GM11168 (cell line): ENCODE results near the gene KRTAP9-2.
"Not testable (repeated sequence)": the region's sequence is repeated elsewhere in the genome, so short reads cannot be mapped to it uniquely, and the experiment has no call there.

Source experiments
- in situ Hi-C: fragments of 300-500 bp; cut with MboI; formaldehyde crosslinking; loops from one replicate; pipeline ENCODE4 v1.12.0; 2022; ENCODE audit warnings: low sequenced_read_pairs; ENCODE audit not compliant: unreplicated experiment

KRTAP9-2 gene

GRCh38 chr17:41232399-41233105 lies 6.1 kb downstream of the KRTAP9-2 start, which contains the start of gene KRTAP9-3:
KRTAP9-3 (plus strand) TSS chr17:41232449; CDS start chr17:41232502, 53 bp downstream.
- in situ Hi-C loops, result not testable (repeated sequence)

GRCh38 chr17:41237116-41237515 lies 10.7 kb downstream of the KRTAP9-2 start:
- in situ Hi-C loops, result not testable (repeated sequence)

GRCh38 chr17:41237949-41238437 lies 11.5 kb downstream of the KRTAP9-2 start, which contains the start of gene KRTAP9-8:
KRTAP9-8 (plus strand) TSS chr17:41237999; CDS start chr17:41238052, 53 bp downstream.
- in situ Hi-C loops, result not testable (repeated sequence)

GRCh38 chr17:41246995-41247787 lies 20.7 kb downstream of the KRTAP9-2 start:
- in situ Hi-C loops, result not testable (repeated sequence)

GRCh38 chr17:41249637-41250240 lies 23.3 kb downstream of the KRTAP9-2 start, which contains the start of gene KRTAP9-4:
KRTAP9-4 (plus strand) TSS chr17:41249687; CDS start chr17:41249721, 34 bp downstream.
- in situ Hi-C loops, result not testable (repeated sequence)

GRCh38 chr17:41251261-41251660 lies 24.8 kb downstream of the KRTAP9-2 start:
- in situ Hi-C loops, result no loop called here

GRCh38 chr17:41254861-41255260 lies 28.4 kb downstream of the KRTAP9-2 start:
- in situ Hi-C loops, result no loop called here

GRCh38 chr17:41255381-41256290 lies 29.2 kb downstream of the KRTAP9-2 start, which contains the start of gene KRTAP9-9:
KRTAP9-9 (plus strand) TSS chr17:41255384.
- in situ Hi-C loops, result not testable (repeated sequence)

- in situ Hi-C loops, result no loop called here
These were observed 29.8 kb downstream of the KRTAP9-2 start for GRCh38 chr17:41256291-41256685.

GRCh38 chr17:41258406-41258805 lies 32.0 kb downstream of the KRTAP9-2 start:
- in situ Hi-C loops, result no loop called here

- in situ Hi-C loops, result no loop called here
These were observed 36.8 kb downstream of the KRTAP9-2 start for GRCh38 chr17:41263212-41263611.

- in situ Hi-C loops, result no loop called here
These were observed 38.2 kb downstream of the KRTAP9-2 start for GRCh38 chr17:41264599-41264998.

- in situ Hi-C loops, result no loop called here
These were observed 38.6 kb downstream of the KRTAP9-2 start, which contains the start of gene KRTAP9-6 for GRCh38 chr17:41265078-41265477. KRTAP9-6 (plus strand) TSS chr17:41265378; CDS start chr17:41265378, 0 bp downstream.

- in situ Hi-C loops, result no loop called here
These were observed 41.3 kb downstream of the KRTAP9-2 start for GRCh38 chr17:41267711-41268110.

- in situ Hi-C loops, result not testable (repeated sequence)
These were observed 44.9 kb downstream of the KRTAP9-2 start for GRCh38 chr17:41271323-41271722.

- in situ Hi-C loops, result no loop called here
These were observed 45.4 kb downstream of the KRTAP9-2 start for GRCh38 chr17:41271858-41272257.

- in situ Hi-C loops, result not testable (repeated sequence)
These were observed 49.3 kb downstream of the KRTAP9-2 start, which contains the start of gene KRTAP9-7 for GRCh38 chr17:41275648-41276190. KRTAP9-7 (plus strand) TSS chr17:41275698; CDS start chr17:41275698, 0 bp downstream.
